GM19351 (cell line): ENCODE results near the gene BCAT1.
"Not testable (repeated sequence)": the region's sequence is repeated elsewhere in the genome, so short reads cannot be mapped to it uniquely, and the experiment has no call there.

Source experiments
- ATAC-seq: cut with Tn5 transposase; IDR thresholded peaks from one replicate; pipeline ENCODE4 v1.9.1; 2021; ENCODE audit warnings: mild to moderate bottlenecking, moderate library complexity; ENCODE audit not compliant: unreplicated experiment

BCAT1 gene

DNA sequence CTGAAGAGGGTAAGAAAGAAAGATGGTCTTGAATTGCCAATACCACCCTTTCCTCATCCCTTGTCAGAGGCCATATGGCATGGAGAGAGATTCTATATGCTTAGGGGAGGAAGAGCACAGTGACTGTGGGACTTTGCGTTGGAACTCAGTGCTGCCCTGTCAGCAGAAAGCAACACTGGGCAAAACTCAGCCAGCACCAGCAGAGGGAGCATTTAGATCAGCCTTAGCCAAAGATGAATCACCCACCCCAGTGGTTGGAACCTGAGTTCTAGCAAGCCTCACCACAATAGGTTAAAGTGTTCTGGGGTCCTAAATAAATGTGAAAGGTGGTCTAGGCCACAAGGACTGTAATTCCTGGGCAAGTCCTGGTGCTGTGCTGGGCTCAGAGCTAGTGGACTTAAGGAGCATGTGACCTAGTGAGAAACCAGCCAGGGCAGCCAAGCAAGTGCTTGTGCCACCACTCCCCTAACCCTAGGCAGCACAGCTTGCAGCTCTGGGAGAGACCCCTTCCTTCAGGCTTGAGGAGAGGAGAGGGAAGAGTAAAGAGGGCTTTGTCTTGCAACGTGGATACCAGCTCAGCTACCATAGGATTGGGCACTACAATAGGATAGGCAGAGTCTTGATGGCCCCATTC, 11.4 kb upstream of the BCAT1 start:
- peak; percentile 87 for ATAC-seq

DNA sequence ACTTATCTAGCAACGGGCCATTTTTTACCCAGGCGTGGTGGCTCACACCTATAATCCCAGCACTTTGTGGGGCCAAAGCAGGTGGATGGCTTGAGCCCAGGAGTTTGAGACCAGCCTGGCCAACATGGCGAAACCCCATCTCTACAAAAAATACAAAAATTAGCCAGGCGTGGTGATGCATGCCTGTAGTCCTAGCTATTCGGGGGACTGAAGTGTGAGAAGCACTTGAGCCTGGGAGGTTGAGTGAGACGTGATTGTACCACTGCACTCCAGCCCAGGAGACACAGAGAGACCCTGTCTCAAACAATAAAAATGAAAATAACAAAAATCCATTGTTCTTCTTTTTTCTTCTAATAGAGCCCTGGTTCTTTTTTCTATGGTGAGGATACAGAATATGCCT, 7.5 kb upstream of the BCAT1 start:
- ATAC-seq = not testable (repeated sequence)

DNA sequence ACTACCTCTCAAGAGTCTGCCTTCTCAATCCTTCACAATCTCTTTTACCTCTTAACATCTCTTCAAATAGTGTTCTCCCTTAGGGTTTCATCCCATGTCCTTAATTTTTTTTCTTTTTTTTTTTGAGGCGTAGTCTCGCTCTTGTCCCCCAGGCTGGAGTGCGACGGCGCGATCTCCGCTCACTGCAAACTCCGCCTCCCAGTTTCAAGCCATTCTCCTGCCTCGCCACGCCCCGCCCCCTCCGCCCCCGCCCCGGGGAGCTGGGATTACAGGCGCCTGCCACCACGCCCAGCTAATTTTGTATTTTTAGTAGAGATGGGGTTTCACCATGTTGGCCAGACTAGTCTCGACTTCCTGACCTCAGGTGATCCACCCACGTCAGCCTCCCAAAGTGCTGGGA, 7.0 kb upstream of the BCAT1 start:
- no peak for ATAC-seq

DNA sequence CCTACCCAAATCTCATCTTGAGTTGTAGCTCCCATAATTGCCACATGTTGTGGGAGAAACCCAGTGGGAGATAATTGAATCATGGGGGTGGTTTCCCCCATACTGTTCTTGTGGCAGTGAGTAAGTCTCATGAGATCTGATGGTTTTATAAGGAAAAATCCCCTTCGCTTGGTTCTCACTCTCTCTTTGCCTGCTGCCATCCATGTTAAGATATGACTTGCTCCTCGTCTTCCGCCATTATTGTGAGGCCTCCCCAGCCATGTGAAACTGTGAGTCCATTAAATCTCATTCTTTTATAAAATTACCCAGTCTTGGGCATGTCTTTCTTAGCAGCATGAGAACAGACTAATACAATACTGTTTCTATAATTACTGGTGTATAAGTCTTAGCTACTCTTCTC, 6.5 kb upstream of the BCAT1 start:
- no peak for ATAC-seq

DNA sequence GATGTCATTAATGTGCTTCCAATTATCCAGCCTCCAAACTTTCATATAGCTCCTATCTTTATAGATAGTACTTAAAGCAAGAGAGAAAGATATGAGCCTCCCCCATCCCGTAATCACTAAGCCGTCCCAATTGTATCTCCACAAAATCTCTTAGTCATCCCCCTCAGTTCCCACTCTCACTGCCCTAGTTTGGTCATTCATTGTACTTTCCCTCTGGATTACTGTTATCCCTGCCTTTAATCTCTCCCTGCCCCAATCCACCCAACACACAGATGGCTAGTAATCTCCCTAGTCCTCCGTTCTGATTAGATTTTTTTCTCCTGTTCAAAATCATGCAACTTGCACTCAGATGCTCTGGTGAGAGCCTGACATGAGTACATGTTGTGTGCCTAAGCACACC, 5.4 kb upstream of the BCAT1 start:
- no peak for ATAC-seq

DNA sequence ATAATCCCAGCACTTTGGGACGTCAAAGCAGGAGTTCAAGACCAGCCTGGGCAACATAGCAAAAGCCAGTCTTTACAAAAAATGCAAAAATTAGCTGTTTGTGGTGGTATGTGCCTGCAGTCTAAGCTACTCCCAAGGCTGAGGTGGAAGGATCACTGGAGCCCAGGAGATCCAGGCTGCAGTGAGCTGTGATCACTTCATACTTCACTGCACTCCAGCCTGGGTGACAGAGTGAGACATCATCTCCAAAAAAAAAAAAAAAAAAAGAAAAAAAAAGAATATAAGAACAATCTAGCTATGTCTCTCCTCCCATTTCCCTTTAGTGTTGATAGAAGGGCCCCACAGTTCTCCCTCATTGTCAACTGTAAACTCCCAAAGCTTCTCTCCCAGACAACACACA, 3.5 kb upstream of the BCAT1 start:
- no peak for ATAC-seq

DNA sequence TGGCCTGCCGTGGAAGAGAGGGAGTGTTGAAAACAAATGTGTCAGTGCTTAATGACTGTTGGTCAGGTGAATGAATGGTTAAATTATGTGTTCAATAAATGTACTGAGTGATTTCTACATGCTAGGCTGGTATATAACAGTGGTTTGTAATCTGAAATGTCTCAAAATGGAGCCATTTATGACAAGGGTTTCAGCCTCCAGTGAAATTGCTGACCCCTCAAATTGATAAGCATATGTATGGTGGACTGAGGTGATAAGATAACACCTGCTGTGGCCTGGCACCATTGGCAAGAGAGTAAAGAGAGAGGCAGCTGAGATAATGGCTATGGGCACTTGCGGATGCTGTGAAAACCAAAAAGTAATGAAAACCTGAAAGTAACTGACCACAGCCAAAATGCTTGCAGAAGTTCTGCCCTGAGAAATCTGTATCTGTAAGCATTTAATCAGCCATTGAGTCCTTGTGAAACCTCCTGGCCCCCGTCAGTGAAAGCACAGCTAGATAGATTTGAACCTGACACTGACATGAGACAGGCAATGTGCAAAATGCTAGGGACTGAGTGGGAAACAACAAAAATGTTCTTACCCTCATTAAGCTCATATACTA, 1.4 kb upstream of the BCAT1 start:
- ATAC-seq = peak; percentile 36

DNA sequence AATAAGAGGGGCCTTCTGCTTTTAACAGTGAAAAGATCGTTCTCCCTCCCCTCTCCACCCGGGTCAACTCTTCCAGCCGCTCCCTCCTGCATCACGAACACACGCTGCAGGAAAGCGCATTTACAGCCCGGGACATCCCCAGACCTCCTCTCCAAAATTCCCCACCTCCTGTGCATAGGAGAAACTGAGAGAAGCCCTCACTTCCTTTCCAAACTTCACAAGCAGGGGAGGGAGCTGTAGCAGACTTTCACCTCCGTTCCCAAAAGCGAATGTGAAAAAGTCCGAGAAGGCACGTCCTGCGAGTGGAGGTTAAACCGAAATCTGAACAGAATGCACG, 513 bp downstream of the BCAT1 start:
- ATAC-seq = no peak

DNA sequence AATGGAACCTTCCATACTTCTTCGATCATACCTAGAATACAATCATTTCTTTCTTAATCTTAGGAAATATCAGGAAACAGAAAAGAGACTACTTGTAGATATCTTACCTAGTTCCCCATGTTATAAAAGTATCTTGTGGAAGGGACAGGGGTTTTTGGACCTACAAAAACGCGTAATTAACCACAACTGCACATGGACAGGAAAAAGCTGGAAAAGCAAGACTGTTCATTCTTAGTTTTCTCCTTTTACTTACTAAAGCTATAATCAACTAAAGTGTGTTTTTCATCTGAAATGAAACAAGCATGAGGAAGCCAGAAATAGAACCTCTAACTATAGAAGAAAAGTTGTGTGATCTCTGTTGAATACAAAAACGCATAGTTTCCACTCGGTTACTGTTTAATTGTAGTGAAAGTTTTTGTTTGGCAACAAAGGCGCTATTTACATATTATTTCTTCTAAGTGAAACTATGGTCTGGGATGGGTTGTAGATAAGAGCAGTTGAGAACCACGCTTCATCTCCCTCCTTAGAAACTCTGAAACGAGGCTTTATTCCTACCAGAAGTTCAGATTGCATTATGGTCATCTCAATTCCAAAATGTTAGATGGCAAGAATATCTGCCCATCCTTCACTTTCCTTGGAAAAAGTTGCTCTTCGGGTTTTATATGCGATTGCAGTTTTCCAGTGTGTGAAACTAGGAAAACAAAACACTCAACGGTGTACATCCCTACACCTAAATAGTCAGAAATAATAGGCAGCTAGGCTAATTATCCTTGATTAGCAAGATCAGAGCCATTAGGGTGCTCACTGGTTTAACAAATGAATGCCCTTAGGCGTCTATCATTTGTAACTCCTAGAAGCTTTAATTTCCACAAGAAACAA, 1.1 kb downstream of the BCAT1 start:
- ATAC-seq = no peak

DNA sequence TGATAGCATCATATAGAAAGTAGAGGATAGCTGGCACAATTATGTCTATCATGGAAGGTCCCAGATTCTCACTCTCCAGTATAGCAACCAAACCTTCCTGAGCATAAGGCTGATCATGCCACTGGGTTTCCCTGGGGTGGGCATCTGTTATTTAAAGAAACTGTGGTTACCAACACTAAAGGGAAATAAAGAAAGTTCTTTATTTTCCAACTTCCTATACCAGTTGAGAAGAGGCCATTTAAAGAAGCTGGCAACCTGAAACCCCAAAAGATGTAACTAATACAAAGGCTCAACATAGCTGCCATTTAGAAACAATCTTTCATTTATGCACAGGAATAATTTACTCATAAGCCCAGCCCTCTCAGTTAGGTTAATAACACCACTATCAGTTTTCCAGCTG, 3.1 kb downstream of the BCAT1 start:
- ATAC-seq = no peak

DNA sequence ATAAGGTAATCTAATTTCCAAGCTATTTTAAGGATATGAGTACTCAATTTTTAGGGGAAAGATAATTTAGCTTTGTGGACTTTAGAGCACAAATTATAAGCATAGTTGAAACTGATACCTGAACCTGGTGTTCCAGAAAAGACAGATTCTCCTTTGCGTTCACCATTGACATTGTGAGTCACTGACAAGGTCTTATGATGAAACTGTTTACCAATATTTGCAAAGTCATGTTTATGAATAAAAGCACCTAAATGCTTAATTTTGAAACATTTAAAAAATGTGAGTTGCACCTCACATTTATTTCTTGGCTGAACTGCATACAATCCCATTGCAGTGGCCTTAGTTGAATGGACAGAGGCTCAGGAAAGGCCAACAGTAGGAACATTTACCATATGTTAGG, 3.9 kb downstream of the BCAT1 start:
- ATAC-seq = no peak

DNA sequence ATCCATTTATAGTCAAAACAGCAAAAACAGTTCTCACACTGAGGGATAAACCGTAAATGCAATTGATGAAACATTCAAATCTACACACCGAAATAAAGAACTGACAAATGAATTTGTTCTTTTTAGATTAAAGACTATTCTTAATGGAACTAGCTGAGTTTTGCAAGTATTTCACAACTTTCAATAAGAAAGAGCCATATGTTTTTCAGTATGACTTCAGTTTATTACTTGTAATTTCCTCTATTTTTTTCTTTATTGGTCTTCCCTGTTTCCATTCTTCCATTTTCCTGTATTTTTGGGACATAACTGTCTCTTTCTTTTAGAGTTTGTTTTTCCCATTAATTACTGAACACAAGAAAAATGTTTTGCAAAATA, 4.3 kb downstream of the BCAT1 start:
- ATAC-seq = no peak

DNA sequence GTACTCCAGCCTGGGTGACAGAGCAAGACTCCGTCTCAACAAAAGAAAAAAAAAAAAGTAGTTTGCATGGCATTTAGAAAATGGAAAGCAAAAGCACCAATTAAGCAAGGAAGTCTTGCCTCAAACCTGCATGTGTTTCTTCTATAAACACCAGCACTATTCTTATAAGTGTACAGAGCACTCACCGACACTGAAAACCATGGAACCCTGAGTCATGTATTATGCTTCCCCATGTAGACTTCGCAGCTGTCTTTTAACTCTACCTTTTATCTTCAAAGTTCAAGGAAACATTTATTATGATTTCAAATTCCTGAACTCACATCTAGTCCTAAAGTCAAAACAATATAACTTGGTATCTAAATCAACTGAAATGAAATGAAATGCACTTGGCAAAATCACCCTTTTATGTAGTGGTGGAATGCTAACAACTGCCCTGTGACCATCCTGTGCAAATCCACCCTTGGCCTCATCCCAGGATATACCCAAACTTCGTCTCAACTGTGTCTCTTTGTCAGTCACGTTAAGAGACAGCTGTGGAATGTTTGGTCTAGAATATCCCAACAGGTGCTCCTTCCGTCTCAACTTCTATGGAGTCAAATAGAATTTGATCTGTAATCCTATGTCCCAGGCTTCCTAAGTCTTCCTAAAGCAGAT, 4.8 kb downstream of the BCAT1 start:
- no peak for ATAC-seq

DNA sequence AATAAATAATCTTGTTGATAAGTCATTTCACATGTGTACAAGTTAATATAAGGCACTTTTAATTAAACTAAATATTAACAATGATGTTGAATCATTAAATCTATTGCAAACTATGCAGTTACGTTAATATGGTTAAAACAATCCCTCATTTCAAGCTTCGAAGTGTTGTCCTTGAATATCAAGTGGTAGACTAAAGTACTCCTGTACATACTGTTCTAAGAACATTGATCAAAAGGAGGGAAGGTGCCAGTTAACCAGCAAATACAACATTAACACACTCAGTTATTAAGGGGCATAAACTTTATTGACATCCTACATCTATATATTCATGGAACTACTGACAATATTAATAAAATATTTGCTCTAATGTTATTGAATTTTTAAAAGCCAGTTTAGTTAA, 8.7 kb downstream of the BCAT1 start:
- ATAC-seq = no peak

DNA sequence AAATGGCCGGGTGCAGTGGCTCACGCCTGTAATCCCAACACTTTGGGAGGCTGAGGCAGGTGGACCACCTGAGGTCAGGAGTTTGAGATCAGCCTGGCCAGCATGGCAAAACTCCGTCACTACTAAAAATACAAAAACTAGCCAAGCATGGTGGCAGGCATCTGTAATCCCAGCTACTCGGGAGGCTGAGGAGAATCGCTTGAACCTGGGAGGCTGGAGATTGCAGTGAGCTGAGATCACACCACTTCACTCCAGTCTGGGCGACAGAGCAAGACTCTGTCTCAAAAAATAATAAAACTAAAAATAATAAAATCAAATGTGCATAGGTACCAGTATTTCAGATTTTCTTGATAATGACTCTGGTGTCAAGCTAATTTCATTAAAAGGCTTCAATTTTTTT, 9.3 kb downstream of the BCAT1 start:
- ATAC-seq = not testable (repeated sequence)

DNA sequence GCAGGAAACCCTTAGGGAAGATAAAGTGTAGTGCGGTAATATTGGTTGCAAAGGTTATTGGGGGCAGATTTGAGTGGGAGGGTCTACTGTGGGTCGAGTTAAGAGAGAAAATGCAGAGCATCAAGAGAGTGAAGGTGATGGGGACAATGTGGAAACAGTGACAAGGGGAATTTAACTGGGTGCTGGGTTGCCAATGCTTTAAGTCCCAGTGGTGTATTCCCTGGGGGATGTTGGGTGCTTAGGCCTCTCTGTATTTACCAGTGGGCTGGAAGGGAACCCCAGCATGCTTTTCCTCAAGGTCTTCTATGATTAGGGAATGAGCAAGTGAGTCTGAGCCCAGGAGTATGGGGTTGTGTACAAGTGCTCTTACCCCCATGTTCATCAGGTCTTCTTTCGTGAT, 10.6 kb downstream of the BCAT1 start:
- ATAC-seq = no peak

DNA sequence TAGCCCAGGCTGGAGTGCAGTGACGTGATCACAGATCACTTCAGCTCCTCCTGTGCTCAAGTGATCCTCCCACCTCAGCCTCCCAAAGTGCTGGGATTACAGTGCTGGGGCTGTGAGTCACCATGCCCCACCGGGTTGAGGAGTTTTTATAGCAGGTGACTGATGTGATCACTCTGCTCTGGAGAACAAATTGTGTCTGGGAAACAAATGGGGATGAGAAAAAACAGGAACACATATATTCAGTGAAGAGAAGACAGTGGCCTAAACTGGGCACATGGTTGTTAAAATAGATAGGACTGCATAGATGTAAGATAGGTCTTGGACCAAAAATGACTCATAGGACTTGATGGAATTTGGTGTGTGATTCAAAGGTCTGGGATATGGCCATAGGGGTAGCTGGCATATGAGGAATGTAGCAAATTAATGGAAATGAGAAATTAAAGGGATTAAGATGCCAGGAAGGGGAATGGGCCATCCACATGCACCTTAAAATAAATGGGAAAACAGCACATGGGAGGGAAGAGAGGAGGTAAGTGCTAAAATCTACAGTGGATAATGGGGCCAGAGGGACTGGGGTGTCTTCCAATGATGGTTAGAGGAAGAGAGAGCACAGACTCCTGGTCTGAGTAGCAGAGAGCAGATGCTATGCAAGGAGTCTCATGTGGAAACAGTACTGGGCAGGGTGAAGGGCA, 11.2 kb downstream of the BCAT1 start:
- no peak for ATAC-seq

DNA sequence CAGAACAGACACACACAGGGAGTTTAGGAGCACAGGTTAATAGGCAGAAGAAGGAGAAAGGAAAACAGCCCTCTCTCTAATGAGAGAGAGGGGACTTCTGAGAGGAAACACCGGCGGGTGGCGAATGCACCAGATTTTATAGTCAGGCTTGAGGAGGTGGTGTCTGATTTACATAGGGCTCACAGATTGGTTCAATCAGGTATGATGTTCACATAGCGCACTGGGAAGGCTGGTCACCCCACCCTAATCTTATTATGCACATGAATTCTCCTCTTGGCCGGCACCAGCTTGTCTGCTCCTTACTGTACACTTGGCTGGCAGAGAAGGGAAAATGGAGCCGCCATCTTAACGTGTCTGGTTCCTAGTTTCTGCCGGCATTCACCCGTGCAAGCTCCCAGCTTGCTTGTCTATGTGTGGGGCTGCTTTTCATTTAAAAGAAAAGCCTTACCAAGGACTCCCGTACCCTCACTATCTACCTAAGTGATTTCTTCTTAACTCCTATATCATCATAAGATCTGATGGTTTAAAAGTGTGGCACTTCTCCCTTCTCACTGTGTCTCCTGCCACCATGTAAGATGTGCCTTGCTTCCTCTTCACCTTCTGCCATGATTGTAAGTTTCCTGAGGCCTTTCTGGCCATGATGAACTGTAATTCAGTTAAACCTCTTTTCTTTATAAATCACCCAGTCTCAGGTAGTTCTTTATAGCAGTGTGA, 15.1 kb downstream of the BCAT1 start:
- ATAC-seq = no peak

DNA sequence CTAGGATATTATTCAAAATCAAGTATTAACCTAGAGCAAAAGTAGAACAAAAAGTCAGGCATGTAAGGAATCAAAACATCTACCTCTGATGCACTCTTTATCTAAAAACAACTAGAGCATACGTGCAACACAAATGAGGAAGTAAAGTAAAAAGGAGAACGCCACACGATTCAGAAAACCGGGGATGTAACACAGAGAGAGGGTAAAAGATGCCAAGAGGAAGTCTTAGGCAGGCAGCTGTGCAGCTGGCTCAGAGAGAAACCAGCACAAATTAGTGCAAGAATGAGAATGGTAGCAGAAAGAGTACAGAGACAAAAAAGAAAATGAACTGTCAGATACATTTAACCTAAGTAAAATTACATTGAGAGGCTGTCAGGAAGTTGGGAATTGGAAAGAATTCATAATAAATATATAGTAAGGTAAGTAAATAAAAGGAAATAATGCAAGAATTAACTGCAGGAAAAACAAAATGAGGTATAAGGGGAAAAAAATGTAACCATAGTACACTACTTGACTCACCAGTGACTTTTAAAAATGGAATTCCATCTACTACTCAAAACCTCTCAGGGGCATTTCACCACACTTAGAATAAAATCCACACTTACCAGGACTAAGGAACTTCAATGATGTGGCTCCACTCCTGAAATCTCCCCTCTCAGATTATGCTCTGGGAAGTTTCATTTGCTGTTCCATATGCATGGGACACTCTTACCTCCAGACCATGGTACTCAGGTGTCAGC, 17.1 kb downstream of the BCAT1 start:
- ATAC-seq = peak; percentile 92

DNA sequence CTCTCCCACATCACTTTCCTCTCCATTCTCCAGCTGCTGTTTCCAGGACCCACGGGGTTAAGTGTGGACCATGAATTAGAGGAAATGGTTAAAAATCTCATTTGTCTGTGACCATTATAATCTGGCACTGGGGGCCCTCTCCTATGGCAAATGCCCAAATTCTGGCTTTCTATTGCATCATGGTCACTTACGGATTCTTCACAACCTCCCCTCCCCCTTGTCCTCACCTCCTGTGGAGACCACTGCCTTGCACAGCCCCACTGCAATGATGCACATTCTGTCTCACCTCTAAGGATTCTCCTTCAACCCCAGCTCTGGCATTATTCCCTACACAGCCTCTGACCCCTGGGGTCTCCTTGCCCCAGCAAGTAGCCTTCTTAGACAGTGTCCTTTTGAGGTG, 18.9 kb downstream of the BCAT1 start:
- ATAC-seq = no peak
